ENCODE results near the gene GPR107. TPM values are rescaled to one million over a fixed set of nuclear protein-coding genes. Genes with fewer than 3 reads are reported as not detected.
A peak's percentile ranks its signal among the peaks of the same experiment; 100 is the strongest.

Gene GPR107
- total and polyA plus RNA-seq, 12 donors: 8.9 to 45.9 (median 30.8) TPM

GRCh38 chr9:130027533-130028365 is 26.0 kb upstream of the GPR107 start:
- Histone ChIP-seq H3K27ac (no peak overlapping the region), H3K9me3 (replicated peaks in 1 of 3) (no peaks in the 10 kb centered on the region), H3K4me3 (no peak overlapping the region), H3K4me1 (replicated peaks in 1 of 2) (peaks cover 5 to 39% of the 10 kb centered on the region in 2 donors), H3K27me3 (no peaks in the 10 kb centered on the region), H3K36me3 (replicated peaks in 1 of 2) (no peaks in the 10 kb centered on the region)
- peak in 1 of 7 donors; percentile 29 for DNase-seq
- WGBS, 4 donors: 91 to 92% (median 91%) methylated on average over 9 of the region's 9 CpGs
- TF ChIP-seq CTCF (IDR thresholded peaks at IDR 0.05): no peak
- no peak for TF ChIP-seq POLR2A (IDR thresholded peaks at IDR 0.05)
- intact Hi-C loops (cut with DNase I): no loop called here

GRCh38 chr9:130028493-130029222 is 25.0 kb upstream of the GPR107 start:
- no peak overlapping the region for H3K27ac ChIP-seq

GRCh38 chr9:130029223-130029973 is 24.3 kb upstream of the GPR107 start:
- DNase-seq: peak in 1 of 7 donors; percentile 28
- H3K4me3 ChIP-seq: no peak overlapping the region
- H3K9me3 ChIP-seq (replicated peaks in 1 of 3): no peaks in the 10 kb centered on the region
- H3K27ac ChIP-seq: no peak overlapping the region
- intact Hi-C loops (cut with DNase I): no loop called here
- H3K4me1 ChIP-seq (replicated peaks in 1 of 2): peaks cover 5 to 43% of the 10 kb centered on the region in 2 donors
- WGBS, 4 donors: 88 to 94% (median 93%) methylated on average over 10 of the region's 10 CpGs
- no peaks in the 10 kb centered on the region for H3K27me3 ChIP-seq
- H3K36me3 ChIP-seq (replicated peaks in 1 of 2): no peaks in the 10 kb centered on the region
- no peak for TF ChIP-seq POLR2A (IDR thresholded peaks at IDR 0.05)
- no peak for TF ChIP-seq CTCF (IDR thresholded peaks at IDR 0.05)

More at GRCh38 chr9:130028493-130029222, 25.0 kb upstream of the GPR107 start:
- no peak for DNase-seq
- TF ChIP-seq CTCF (IDR thresholded peaks at IDR 0.05) (no peak), POLR2A (IDR thresholded peaks at IDR 0.05) (no peak)
- no peaks in the 10 kb centered on the region for H3K27me3 ChIP-seq
- no peaks in the 10 kb centered on the region for H3K36me3 ChIP-seq (replicated peaks in 1 of 2)
- H3K4me1 ChIP-seq (replicated peaks in 1 of 2): peaks cover 5 to 41% of the 10 kb centered on the region in 2 donors
- intact Hi-C loops (cut with DNase I): no loop called here
- WGBS, 4 donors: 84 to 90% (median 86%) methylated on average over 6 of the region's 6 CpGs
- H3K9me3 ChIP-seq (replicated peaks in 1 of 3): no peaks in the 10 kb centered on the region
- no peak overlapping the region for H3K4me3 ChIP-seq
